GM12878 (cell line): Measurements from ENCODE around the gene HSPB1. TPM values are rescaled to one million over a fixed set of nuclear protein-coding genes. Genes with fewer than 3 reads are reported as not detected.

ENCODE experiments used
- ATAC-seq: fragments of 200-7000 bp; cut with Tn5 transposase; 3 replicates; pipeline ENCODE4 v1.9.1; 2020; ENCODE audit warnings: mild to moderate bottlenecking, moderate library complexity
- BruUV-seq: library from RNA; stranded (reverse); fragments of 400-500 nt; replicated peaks from 2 replicates; lab custom pipeline; 2021; lab: Mats Ljungman, UMichigan
- CTCF ChIA-PET: fragments of 300-600 bp; sonication (Branson Sonifier 250); formaldehyde crosslinking; extraction: SDS; loops from one replicate; lab custom pipeline; 2021; ENCODE audit warnings: inconsistent platforms; lab: Yijun Ruan, JAX
- POLR2A ChIA-PET: fragments of 350-600 bp; formaldehyde crosslinking; extraction: SDS; loops from one replicate; lab custom pipeline; 2021; ENCODE audit warnings: inconsistent platforms; lab: Charles Lee
- RAD21 ChIA-PET: fragments of 300-600 bp; sonication (Branson Sonifier 250); formaldehyde crosslinking; loops from one replicate; lab custom pipeline; 2023; ENCODE audit warnings: antibody characterized with exemption; ENCODE audit not compliant: unreplicated experiment; lab: Charles Lee
- SMC1A ChIA-PET: fragments of 300-600 bp; sonication (Branson Sonifier 250); formaldehyde crosslinking; loops from one replicate; lab custom pipeline; 2023; ENCODE audit not compliant: unreplicated experiment, uncharacterized antibody; lab: Charles Lee
- DNase-seq: peaks from one replicate; pipeline ENCODE4 v3.0.0-alpha.2; 2011; ENCODE audit warnings: low read depth, low spot score
- FAIRE-seq: peaks from 3 replicates; lab custom pipeline; 2011; peaks lifted over from hg19 to GRCh38; lab: Jason Lieb, UNC
- H2AFZ ChIP-seq: 2 replicates; pipeline ENCODE4 v1.6.0; 2011; ENCODE audit warnings: low read depth, low read length, control low read depth; ENCODE audit not compliant: control insufficient read depth
- H3K27ac ChIP-seq: 2 replicates; pipeline ENCODE4 v1.5.1; 2011; ENCODE audit warnings: control low read depth; ENCODE audit not compliant: control insufficient read depth, insufficient read depth
- H3K27me3 ChIP-seq, 2 experiments: replicated peaks in 1 of 2; 2 replicates each; pipeline versions ENCODE4 v1.6.0 to v1.6.1; 2011; ENCODE audit warnings: low read length in 1 of 2; ENCODE audit not compliant: control insufficient read depth in 2 of 2, insufficient read depth in 2 of 2
- H3K36me3 ChIP-seq, 2 experiments: 2 replicates each; pipeline ENCODE4 v1.5.1; 2011; ENCODE audit warnings: low read length in 1 of 2; ENCODE audit not compliant: control insufficient read depth in 2 of 2, insufficient read depth in 2 of 2
- H3K4me1 ChIP-seq: 2 replicates; pipeline ENCODE4 v1.6.1; 2011; ENCODE audit warnings: mild to moderate bottlenecking, low read length, moderate library complexity, mixed read lengths; ENCODE audit not compliant: control insufficient read depth, insufficient read depth
- H3K4me2 ChIP-seq: 2 replicates; pipeline ENCODE4 v1.6.0; 2011; ENCODE audit warnings: control low read depth; ENCODE audit not compliant: control insufficient read depth, insufficient read depth
- H3K4me3 ChIP-seq: fragments of 200-600 bp; sonication (generic); 2 replicates; pipeline ENCODE4 v1.5.1; 2016
- H3K79me2 ChIP-seq: 2 replicates; pipeline ENCODE4 v1.6.0; 2011; ENCODE audit warnings: low read length; ENCODE audit not compliant: control insufficient read depth, insufficient read depth
- H3K9ac ChIP-seq: 2 replicates; pipeline ENCODE4 v1.8.0; 2011; ENCODE audit warnings: low read length, control low read depth, mixed read lengths; ENCODE audit not compliant: control insufficient read depth, insufficient read depth
- H3K9me3 ChIP-seq: replicated peaks from 3 replicates; pipeline ENCODE4 v1.5.1; 2011; ENCODE audit warnings: mild to moderate bottlenecking, low read length; ENCODE audit not compliant: control insufficient read depth, insufficient read depth
- H4K20me1 ChIP-seq: 2 replicates; pipeline ENCODE4 v1.6.0; 2011; ENCODE audit not compliant: control insufficient read depth, insufficient read depth
- E4F1 ChIP-seq: fragments of 450-650 bp; IDR thresholded peaks from 2 replicates; pipeline ENCODE4 v1.6.1; 2018; ENCODE audit warnings: borderline replicate concordance, mild to moderate bottlenecking; ENCODE audit not compliant: partially characterized antibody
- EGR1 ChIP-seq, 2 experiments: IDR thresholded peaks; 1 replicate in 1 of 2; 2 replicates in 1 of 2; pipeline ENCODE4 v1.6.1; 2011 to 2012; ENCODE audit warnings: low read depth in 2 of 2, low read length in 2 of 2, borderline replicate concordance in 1 of 2, mild to moderate bottlenecking in 1 of 2, moderate library complexity in 1 of 2
- EZH2 ChIP-seq: IDR thresholded peaks from 2 replicates; pipeline ENCODE4 v1.6.1; 2012; ENCODE audit warnings: low read depth, mild to moderate bottlenecking, control low read depth, inconsistent platforms, low read length, borderline replicate concordance; ENCODE audit not compliant: control insufficient read depth
- HDAC2 ChIP-seq: fragments of 200-600 bp; sonication (generic); IDR thresholded peaks from 2 replicates; pipeline ENCODE4 v1.6.1; 2017
- HDAC6 ChIP-seq: fragments of 200-600 bp; sonication (generic); IDR thresholded peaks from one replicate; pipeline ENCODE4 v1.8.0; 2017; ENCODE audit warnings: antibody characterized with exemption; ENCODE audit not compliant: unreplicated experiment
- MLLT1 ChIP-seq: fragments of 450-650 bp; IDR thresholded peaks from 2 replicates; pipeline ENCODE4 v1.6.1; 2016; ENCODE audit warnings: mild to moderate bottlenecking
- MYC ChIP-seq: IDR thresholded peaks from 2 replicates; pipeline ENCODE4 v1.6.1; 2011; ENCODE audit warnings: mild to moderate bottlenecking, low read length, moderate library complexity, inconsistent platforms; ENCODE audit not compliant: insufficient read depth, insufficient replicate concordance, insufficient read length, severe bottlenecking
- NFXL1 ChIP-seq: fragments of 450-650 bp; IDR thresholded peaks from 2 replicates; pipeline ENCODE4 v1.6.1; 2017; ENCODE audit warnings: antibody characterized with exemption, mild to moderate bottlenecking, borderline replicate concordance
- NR2F1 ChIP-seq: fragments of 450-650 bp; conservative IDR thresholded peaks from 2 replicates; pipeline ENCODE4 v1.6.1; 2017; ENCODE audit warnings: mild to moderate bottlenecking
- SMC3 ChIP-seq: IDR thresholded peaks from 2 replicates; pipeline ENCODE4 v1.6.1; 2011; ENCODE audit warnings: low read length, improper control_type of control experiment, borderline replicate concordance
- YBX1 ChIP-seq: fragments of 450-650 bp; IDR thresholded peaks from 2 replicates; pipeline ENCODE4 v1.6.1; 2016; ENCODE audit warnings: antibody characterized with exemption
- WGBS: methylation state at CpG from one replicate; pipeline ENCODE4 v1.1.6; 2016; ENCODE audit warnings: low lambda C conversion rate; ENCODE audit not compliant: insufficient replicate concordance, insufficient coverage; ENCODE audit errors: missing lambda C conversion rate; 5-methylcytosine and 5-hydroxymethylcytosine counted together
- in situ Hi-C: fragments of 300-500 bp; cut with MboI; formaldehyde crosslinking; loops from 9 replicates; pipeline ENCODE4 v1.14.3; 2018; ENCODE audit warnings: mixed read lengths
- intact Hi-C: fragments of 100-400 bp; cut with micrococcal nuclease; formaldehyde crosslinking; loops from one replicate; pipeline ENCODE4 v1.14.2; 2022; ENCODE audit not compliant: unreplicated experiment
- polyA plus RNA-seq, 11 experiments: library from polyadenylated mRNA; depleted of rRNA in 4 of 11; unstranded in 6 of 11; stranded (reverse) in 5 of 11; fragments of >200 nt; fragmentation: Nextera tagmentation in 4 of 11; fragmentation: Illumina TruSeq in 1 of 11; extraction: Ambion mirVana in 4 of 11; extraction: Trizol in 1 of 11; gene quantifications; 1 replicate in 1 of 11; 2 replicates in 10 of 11; pipeline versions ENCODE4 v1.2.1 to v1.2.3, GENCODE V29; 2011 to 2016; ENCODE audit warnings: inconsistent platforms in 2 of 11, missing spikeins in 2 of 11, low read depth in 1 of 11
- total RNA-seq, 4 experiments: library from RNA; depleted of rRNA in 3 of 4; stranded (reverse); fragments of >200 nt in 3 of 4; fragmentation: Illumina TruSeq in 1 of 4; extraction: Trizol in 1 of 4; gene quantifications; 2 replicates each; pipeline versions ENCODE4 v1.2.1 to v1.2.3, GENCODE V29; 2013 to 2021
- TF ChIP-seq, protein P1 (sequence below): IDR thresholded peaks from 2 replicates; pipeline ENCODE4 v1.6.1; 2012; ENCODE audit warnings: low read depth, low read length, improper control_type of control experiment
- TF ChIP-seq, protein P2 (sequence below), 3 experiments: IDR thresholded peaks in 2 of 3; conservative IDR thresholded peaks in 1 of 3; 2 replicates each; pipeline ENCODE4 v1.5.1; 2011; ENCODE audit warnings: low read depth in 3 of 3, low read length in 3 of 3, mild to moderate bottlenecking in 3 of 3, control low read depth in 2 of 3, moderate library complexity in 2 of 3, inconsistent platforms in 1 of 3, mixed read lengths in 1 of 3; ENCODE audit not compliant: control insufficient read depth in 2 of 3, insufficient read depth in 1 of 3; ENCODE audit errors: extremely low read depth in 1 of 3
- TF ChIP-seq, protein P3 (sequence below): IDR thresholded peaks from 2 replicates; pipeline ENCODE4 v1.6.1; 2012; ENCODE audit warnings: low read depth, low read length, improper control_type of control experiment

The HSPB1 gene
- total and polyA plus RNA-seq, 10 of the 15 experiments (the other 5 are each of a cell fraction or from before 2014, with no cell fraction given): 13.7 to 297 (median 62.0) TPM

DNA sequence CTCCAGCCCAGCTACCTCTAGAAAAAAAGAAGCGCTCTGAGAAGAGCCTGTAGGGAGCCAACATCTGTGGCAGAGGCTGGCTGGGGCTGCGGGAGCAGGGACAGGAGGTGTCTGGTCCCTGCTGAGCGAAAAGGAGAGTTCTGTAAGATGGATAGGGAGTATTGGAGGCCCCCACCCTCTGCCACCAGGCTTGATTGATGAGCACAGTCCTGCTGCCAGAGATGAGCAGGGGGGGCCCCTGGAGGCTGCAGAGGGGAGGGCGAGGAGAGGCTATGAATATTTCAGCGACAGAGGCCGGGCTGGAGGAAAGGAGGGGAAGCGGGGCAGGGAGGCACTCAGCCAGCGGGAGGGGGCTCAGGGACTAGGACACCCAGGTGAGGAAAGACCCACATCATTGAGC, 44.5 kb upstream of the HSPB1 start:
- TF ChIP-seq NFXL1 (no peak), HDAC2 (no peak), HDAC6 (no peak), EGR1 (IDR thresholded peaks at IDR 0.05; ENCODE audit: borderline replicate concordance in 1 of 2, low read depth in 2 of 2, low read length in 2 of 2) (no peak), EZH2 (no peak), SMC3 (no peak), NR2F1 (no peak), E4F1 (no peak), YBX1 (no peak), MYC (no peak), MLLT1 (no peak)
- TF ChIP-seq, protein P1, sequence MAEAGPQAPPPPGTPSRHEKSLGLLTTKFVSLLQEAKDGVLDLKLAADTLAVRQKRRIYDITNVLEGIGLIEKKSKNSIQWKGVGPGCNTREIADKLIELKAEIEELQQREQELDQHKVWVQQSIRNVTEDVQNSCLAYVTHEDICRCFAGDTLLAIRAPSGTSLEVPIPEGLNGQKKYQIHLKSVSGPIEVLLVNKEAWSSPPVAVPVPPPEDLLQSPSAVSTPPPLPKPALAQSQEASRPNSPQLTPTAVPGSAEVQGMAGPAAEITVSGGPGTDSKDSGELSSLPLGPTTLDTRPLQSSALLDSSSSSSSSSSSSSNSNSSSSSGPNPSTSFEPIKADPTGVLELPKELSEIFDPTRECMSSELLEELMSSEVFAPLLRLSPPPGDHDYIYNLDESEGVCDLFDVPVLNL: no peak
- TF ChIP-seq, protein P2, sequence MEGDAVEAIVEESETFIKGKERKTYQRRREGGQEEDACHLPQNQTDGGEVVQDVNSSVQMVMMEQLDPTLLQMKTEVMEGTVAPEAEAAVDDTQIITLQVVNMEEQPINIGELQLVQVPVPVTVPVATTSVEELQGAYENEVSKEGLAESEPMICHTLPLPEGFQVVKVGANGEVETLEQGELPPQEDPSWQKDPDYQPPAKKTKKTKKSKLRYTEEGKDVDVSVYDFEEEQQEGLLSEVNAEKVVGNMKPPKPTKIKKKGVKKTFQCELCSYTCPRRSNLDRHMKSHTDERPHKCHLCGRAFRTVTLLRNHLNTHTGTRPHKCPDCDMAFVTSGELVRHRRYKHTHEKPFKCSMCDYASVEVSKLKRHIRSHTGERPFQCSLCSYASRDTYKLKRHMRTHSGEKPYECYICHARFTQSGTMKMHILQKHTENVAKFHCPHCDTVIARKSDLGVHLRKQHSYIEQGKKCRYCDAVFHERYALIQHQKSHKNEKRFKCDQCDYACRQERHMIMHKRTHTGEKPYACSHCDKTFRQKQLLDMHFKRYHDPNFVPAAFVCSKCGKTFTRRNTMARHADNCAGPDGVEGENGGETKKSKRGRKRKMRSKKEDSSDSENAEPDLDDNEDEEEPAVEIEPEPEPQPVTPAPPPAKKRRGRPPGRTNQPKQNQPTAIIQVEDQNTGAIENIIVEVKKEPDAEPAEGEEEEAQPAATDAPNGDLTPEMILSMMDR (IDR thresholded peaks at IDR 0.05 in 2 of 3, conservative IDR thresholded peaks at IDR 0.05 in 1 of 3; ENCODE audit: control insufficient read depth in 2 of 3, extremely low read depth in 1 of 3, insufficient read depth in 1 of 3, low read depth in 3 of 3, low read length in 3 of 3): no peak
- TF ChIP-seq, protein P3, sequence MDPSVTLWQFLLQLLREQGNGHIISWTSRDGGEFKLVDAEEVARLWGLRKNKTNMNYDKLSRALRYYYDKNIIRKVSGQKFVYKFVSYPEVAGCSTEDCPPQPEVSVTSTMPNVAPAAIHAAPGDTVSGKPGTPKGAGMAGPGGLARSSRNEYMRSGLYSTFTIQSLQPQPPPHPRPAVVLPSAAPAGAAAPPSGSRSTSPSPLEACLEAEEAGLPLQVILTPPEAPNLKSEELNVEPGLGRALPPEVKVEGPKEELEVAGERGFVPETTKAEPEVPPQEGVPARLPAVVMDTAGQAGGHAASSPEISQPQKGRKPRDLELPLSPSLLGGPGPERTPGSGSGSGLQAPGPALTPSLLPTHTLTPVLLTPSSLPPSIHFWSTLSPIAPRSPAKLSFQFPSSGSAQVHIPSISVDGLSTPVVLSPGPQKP: no peak
- ChIA-PET POLR2A (interaction anchor here (0.6 kb wide), 2 partner anchors 20 to 76 kb away, joined by 4 to 5 read pairs; no protein-coding TSS in a partner anchor), SMC1A (no interaction called here), RAD21 (no interaction called here), CTCF (interaction anchor here (0.7 kb wide), 1 partner anchor 33 kb away, joined by 3 read pairs; no protein-coding TSS in a partner anchor)
- 48% methylated on average over 8 of the region's 8 CpGs for WGBS
- Histone ChIP-seq H3K9me3 (no peaks in the 10 kb centered on the region), H3K36me3 (no peaks in the 10 kb centered on the region), H3K4me2 (no peak overlapping the region), H3K27ac (no peak overlapping the region), H3K4me1 (no peaks in the 10 kb centered on the region), H3K79me2 (no peaks in the 10 kb centered on the region), H4K20me1 (no peaks in the 10 kb centered on the region), H3K9ac (no peak overlapping the region), H2AFZ (no peak overlapping the region), H3K4me3 (no peak overlapping the region), H3K27me3 (no peaks in the 10 kb centered on the region; a peak in 1 of 4 replicates)
- FAIRE-seq: no peak
- intact Hi-C loops (no loop called here), in situ Hi-C loops (no loop called here)
- no peak for ATAC-seq
- BruUV-seq: no TSS peak
- DNase-seq: no peak
